ENCODE measurements around the gene TSNAX. TPM values are rescaled to one million over a fixed set of nuclear protein-coding genes. Genes with fewer than 3 reads are reported as not detected.

TSNAX gene
- total and polyA plus RNA-seq, 2 of the 8 experiments (the other 6 are each of a cell fraction or from before 2014, with no cell fraction given) = 7.7 to 34.0 TPM

DNA sequence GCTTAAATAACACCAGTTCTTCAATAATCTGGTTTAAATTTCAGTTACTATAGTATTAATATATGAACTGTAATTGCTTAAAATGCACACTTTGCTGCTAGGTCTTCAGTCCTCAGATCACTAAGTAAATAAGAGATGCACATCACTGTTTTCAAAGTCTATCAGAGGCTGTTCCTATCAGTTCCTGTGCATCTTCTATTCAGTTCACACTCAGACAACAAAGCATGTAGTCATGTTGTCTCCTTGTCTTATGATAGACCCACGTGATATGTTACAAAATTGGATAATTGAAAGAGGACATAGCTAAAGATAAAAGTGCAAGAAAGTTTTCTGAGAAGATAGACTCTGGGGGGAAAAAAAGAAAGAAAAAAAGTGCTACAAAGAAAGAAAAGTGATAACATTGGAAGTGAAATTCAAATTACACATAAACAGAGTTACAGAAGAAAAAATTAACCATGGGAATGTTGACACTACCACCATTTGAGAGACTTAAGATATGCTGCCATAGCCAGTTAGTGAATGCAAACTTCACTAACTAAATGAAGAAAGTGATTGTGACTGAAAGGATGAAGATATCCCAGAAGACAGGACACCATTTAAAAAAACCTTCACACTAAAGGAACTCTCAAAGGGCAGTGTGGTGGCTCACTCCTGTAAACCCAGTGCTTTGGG is 33.9 kb upstream of the TSNAX start:
- Histone ChIP-seq H2AFZ (ENCODE audit: low read length) (no peak overlapping the region), H2BK5ac (ENCODE audit: low read depth, low read length) (no peak overlapping the region), H3K14ac (ENCODE audit: insufficient read length) (no peak overlapping the region), H2BK120ac (replicated peaks; ENCODE audit: low read depth, low read length) (no peak overlapping the region), H3K27ac (ENCODE audit: low read depth, low read length) (no peak overlapping the region), H3K36me3 (ENCODE audit: control insufficient read depth in 2 of 4, insufficient read depth in 4 of 4, low read length in 3 of 4) (no peaks in the 10 kb centered on the region), H2AK5ac (ENCODE audit: low read depth, low read length) (no peak overlapping the region), H2BK20ac (ENCODE audit: low read length) (no peak overlapping the region), H4K91ac (replicated peaks; ENCODE audit: insufficient read length, low read length) (no peak overlapping the region), H4K20me1 (replicated peaks in 1 of 2; ENCODE audit: control insufficient read depth in 1 of 2, insufficient read depth in 2 of 2, low read length in 2 of 2) (no peaks in the 10 kb centered on the region), H3K23me2 (ENCODE audit: low read depth, low read length) (no peaks in the 10 kb centered on the region), H3K9ac (replicated peaks in 1 of 4; ENCODE audit: extremely low read depth in 1 of 4, low read depth in 3 of 4, low read length in 3 of 4) (no peak overlapping the region), H4K8ac (ENCODE audit: extremely low read depth, insufficient read depth, low read length) (no peak overlapping the region), H2BK15ac (ENCODE audit: low read length) (no peak overlapping the region), H3K18ac (ENCODE audit: extremely low read depth, low read length) (no peak overlapping the region), H3K27me3 (replicated peaks in 1 of 4; ENCODE audit: control insufficient read depth in 3 of 4, extremely low read depth in 1 of 4, insufficient read depth in 3 of 4, low read length in 3 of 4) (no peaks in the 10 kb centered on the region), H3K79me1 (ENCODE audit: low read depth, low read length) (no peaks in the 10 kb centered on the region), H3K56ac (replicated peaks; ENCODE audit: insufficient read length, low read depth, low read length) (no peak overlapping the region), H3K4me2 (ENCODE audit: insufficient read depth in 1 of 2, low read depth in 2 of 2, low read length in 2 of 2) (no peak overlapping the region), H2BK12ac (ENCODE audit: low read depth, low read length) (no peak overlapping the region), H3K9me3 (ENCODE audit: insufficient read depth in 2 of 2, low read depth in 1 of 2, low read length in 1 of 2) (peaks cover 14 to 16% of the 10 kb centered on the region in 2 experiments), H3K4ac (replicated peaks; ENCODE audit: insufficient read length, low read depth, low read length) (no peak overlapping the region), H4K5ac (ENCODE audit: insufficient read length, low read depth, low read length) (no peak overlapping the region), H3K79me2 (ENCODE audit: control insufficient read depth in 1 of 2, insufficient read depth in 2 of 2, low read length in 2 of 2) (no peaks in the 10 kb centered on the region), H3K23ac (ENCODE audit: insufficient read length) (no peak overlapping the region), H3K4me1 (replicated peaks in 1 of 4; ENCODE audit: control insufficient read depth in 3 of 4, insufficient read depth in 4 of 4, low read length in 3 of 4) (no peaks in the 10 kb centered on the region; a peak in 3 of 7 replicates), H3K4me3 (ENCODE audit: extremely low read depth in 1 of 4, insufficient read depth in 2 of 4, low read depth in 3 of 4, low read length in 4 of 4) (no peak overlapping the region)
- FAIRE-seq (no peak), DNase-seq (ENCODE audit: low read depth in 1 of 2, low spot score in 2 of 2) (no peak)
- ChIA-PET CTCF (ENCODE audit: partially characterized antibody) (interaction anchor here (0.7 to 1.2 kb wide), 4 partner anchors 10 to 1764 kb away, joined by 3 read pairs; no protein-coding TSS in a partner anchor), POLR2A (ENCODE audit: partially characterized antibody) (interaction anchor here (0.6 kb wide), 1 partner anchor 599 kb away, joined by 3 read pairs; no protein-coding TSS in a partner anchor)
- no peak for TF ChIP-seq CTCF (IDR thresholded peaks at IDR 0.05; ENCODE audit: control extremely low read depth in 1 of 3, insufficient read depth in 1 of 3, low read depth in 1 of 3, low read length in 3 of 3)
- TF ChIP-seq SRF (IDR thresholded peaks at IDR 0.05; ENCODE audit: low read depth, low read length) = no peak
- TF ChIP-seq RXRA (IDR thresholded peaks at IDR 0.05; ENCODE audit: insufficient read depth, low read depth, low read length) = no peak
- no peak for TF ChIP-seq POU5F1 (IDR thresholded peaks at IDR 0.05; ENCODE audit: low read depth, low read length)
- no peak for TF ChIP-seq CHD2 (IDR thresholded peaks at IDR 0.05; ENCODE audit: low read length)
- 71% methylated on average over 1 of the region's 1 CpG; no CpG with 5 or more reads in 1 of the 2 experiments for WGBS, 2 experiments (ENCODE audit: extremely low coverage in 1 of 2, insufficient coverage in 1 of 2, insufficient read length in 1 of 2, insufficient replicate concordance in 2 of 2, low coverage in 1 of 2, low lambda C conversion rate in 2 of 2, missing lambda C conversion rate in 1 of 2)
